A549 (cell line): Measurements from ENCODE around the gene MRPL9. TPM values are rescaled to one million over a fixed set of nuclear protein-coding genes. Genes with fewer than 3 reads are reported as not detected.
"Not testable (repeated sequence)": the region's sequence is repeated elsewhere in the genome, so short reads cannot be mapped to it uniquely, and the experiment has no call there.

ENCODE experiments used
- ATAC-seq, 2 experiments: fragments of 200-7000 bp in 1 of 2; fragments of >200 bp in 1 of 2; cut with Nextera tagmentation in 1 of 2; cut with Tn5 transposase in 1 of 2; 3 replicates each; pipeline versions ENCODE4 v1.8.0 to v1.9.1; 2018 to 2020; ENCODE audit warnings: mild to moderate bottlenecking in 1 of 2, moderate library complexity in 1 of 2
- CTCF ChIA-PET: fragments of 300-600 bp; sonication (Branson Sonifier 250); formaldehyde crosslinking; extraction: SDS; loops from one replicate; lab custom pipeline; 2021; ENCODE audit warnings: antibody characterized with exemption, inconsistent platforms; lab: Yijun Ruan, JAX
- POLR2A ChIA-PET: fragments of 350-600 bp; formaldehyde crosslinking; extraction: SDS; loops from one replicate; lab custom pipeline; 2021; ENCODE audit warnings: antibody characterized with exemption, inconsistent platforms; lab: Yijun Ruan, JAX
- DNase-seq, 2 experiments: peaks; one replicate each; pipeline versions ENCODE4 v3.0.0 to v3.0.0-alpha.2; 2011 to 2016; ENCODE audit warnings: low read depth in 1 of 2, low spot score in 1 of 2
- FAIRE-seq: peaks from 2 replicates; lab custom pipeline; 2011; peaks lifted over from hg19 to GRCh38; lab: Jason Lieb, UNC
- H3K27ac ChIP-seq, 2 experiments: fragments of >200 bp; sonication (Bioruptor Twin); formaldehyde crosslinking; 3 replicates each; pipeline ENCODE4 v1.5.1; 2016 to 2017
- H3K4me1 ChIP-seq: fragments of >200 bp; sonication (Bioruptor Twin); formaldehyde crosslinking; 3 replicates; pipeline ENCODE4 v1.6.1; 2016
- H3K4me2 ChIP-seq: fragments of >200 bp; sonication (Bioruptor Twin); formaldehyde crosslinking; 3 replicates; pipeline ENCODE4 v1.6.1; 2016
- H3K4me3 ChIP-seq: fragments of >200 bp; sonication (Bioruptor Twin); formaldehyde crosslinking; 3 replicates; pipeline ENCODE4 v1.5.1; 2016
- H3K9me3 ChIP-seq: fragments of >200 bp; sonication (Bioruptor Twin); formaldehyde crosslinking; 3 replicates; pipeline ENCODE4 v1.6.1; 2016
- CBX2 ChIP-seq: fragments of 200-600 bp; sonication (generic); IDR thresholded peaks from 2 replicates; pipeline ENCODE4 v1.6.1; 2016; ENCODE audit warnings: low read depth, mild to moderate bottlenecking, borderline replicate concordance
- CBX8 ChIP-seq: fragments of 200-600 bp; sonication (generic); IDR thresholded peaks from 2 replicates; pipeline ENCODE4 v1.6.1; 2016
- CEBPB ChIP-seq, 2 experiments: fragments of >200 bp in 1 of 2; sonication (Bioruptor Twin) in 1 of 2; formaldehyde crosslinking in 1 of 2; IDR thresholded peaks; 2 replicates each; pipeline ENCODE4 v1.6.1; 2012 to 2016
- CHD2 ChIP-seq: fragments of 150-350 bp; IDR thresholded peaks from 2 replicates; pipeline ENCODE4 v1.6.1; 2014; ENCODE audit warnings: low read length; ENCODE audit not compliant: partially characterized antibody
- CHD4 ChIP-seq: fragments of 200-600 bp; sonication (generic); IDR thresholded peaks from 2 replicates; pipeline ENCODE4 v1.6.1; 2016; ENCODE audit warnings: antibody characterized with exemption, mild to moderate bottlenecking, borderline replicate concordance
- EHF ChIP-seq: fragments of 250-450 bp; sonication (Bioruptor Pico); IDR thresholded peaks from 2 replicates; pipeline ENCODE4 v1.5.0; 2020; ENCODE audit warnings: mild to moderate bottlenecking
- EHMT2 ChIP-seq: fragments of 200-600 bp; sonication (generic); IDR thresholded peaks from 2 replicates; pipeline ENCODE4 v1.6.1; 2016; ENCODE audit warnings: antibody characterized with exemption, low read depth, mild to moderate bottlenecking, moderate library complexity
- ESRRA ChIP-seq: fragments of 150-350 bp; IDR thresholded peaks from 2 replicates; pipeline ENCODE4 v1.6.1; 2014; ENCODE audit warnings: mild to moderate bottlenecking, low read length, borderline replicate concordance
- HDAC2 ChIP-seq: fragments of 200-600 bp; sonication (generic); IDR thresholded peaks from 2 replicates; pipeline ENCODE4 v1.6.1; 2016
- HEYL ChIP-seq: fragments of 250-450 bp; sonication (Bioruptor Pico); IDR thresholded peaks from 2 replicates; pipeline ENCODE4 v1.8.0; 2021; ENCODE audit warnings: mild to moderate bottlenecking, moderate library complexity
- HOXB13 ChIP-seq: fragments of 250-450 bp; sonication (Bioruptor Pico); IDR thresholded peaks from 2 replicates; pipeline ENCODE4 v1.5.0; 2020; ENCODE audit warnings: low read depth, mild to moderate bottlenecking, moderate library complexity
- JUN ChIP-seq, 2 experiments: fragments of >200 bp; sonication (Bioruptor Twin); formaldehyde crosslinking; IDR thresholded peaks; 2 replicates in 1 of 2; 3 replicates in 1 of 2; pipeline ENCODE4 v1.6.1; 2016 to 2017
- JUNB ChIP-seq: fragments of >200 bp; sonication (Bioruptor Twin); formaldehyde crosslinking; IDR thresholded peaks from 2 replicates; pipeline ENCODE4 v1.6.1; 2016
- KDM5A ChIP-seq: fragments of 200-600 bp; sonication (generic); IDR thresholded peaks from 2 replicates; pipeline ENCODE4 v1.6.1; 2016; ENCODE audit warnings: antibody characterized with exemption, mild to moderate bottlenecking
- MAFK ChIP-seq: fragments of 450-650 bp; IDR thresholded peaks from 2 replicates; pipeline ENCODE4 v1.6.1; 2014; ENCODE audit not compliant: partially characterized antibody
- NFE2L2 ChIP-seq: fragments of 150-350 bp; conservative IDR thresholded peaks from 2 replicates; pipeline ENCODE4 v1.6.1; 2014; ENCODE audit warnings: low read length
- RAD21 ChIP-seq, 2 experiments: fragments of >200 bp in 1 of 2; sonication (Bioruptor Twin) in 1 of 2; formaldehyde crosslinking in 1 of 2; IDR thresholded peaks in 1 of 2; conservative IDR thresholded peaks in 1 of 2; 2 replicates in 1 of 2; 3 replicates in 1 of 2; pipeline ENCODE4 v1.6.1; 2012 to 2018; ENCODE audit warnings: inconsistent platforms in 1 of 2
- RNF2 ChIP-seq: fragments of 200-600 bp; sonication (generic); IDR thresholded peaks from 2 replicates; pipeline ENCODE4 v1.6.1; 2016; ENCODE audit warnings: low read depth, mild to moderate bottlenecking, antibody characterized with exemption, moderate library complexity, borderline replicate concordance
- SREBF2 ChIP-seq: fragments of 450-650 bp; IDR thresholded peaks from 2 replicates; pipeline ENCODE4 v1.6.1; 2014; ENCODE audit warnings: mild to moderate bottlenecking, moderate library complexity
- TFCP2L1 ChIP-seq: fragments of 250-450 bp; sonication (Bioruptor Pico); IDR thresholded peaks from 2 replicates; pipeline ENCODE4 v1.5.0; 2021; ENCODE audit warnings: mild to moderate bottlenecking
- ZC3H11A ChIP-seq: fragments of 450-650 bp; IDR thresholded peaks from 2 replicates; pipeline ENCODE4 v1.6.1; 2014; ENCODE audit warnings: antibody characterized with exemption, mild to moderate bottlenecking
- ZSCAN20 ChIP-seq: fragments of 250-450 bp; sonication (Bioruptor Pico); IDR thresholded peaks from 2 replicates; pipeline ENCODE4 v1.8.0; 2022; ENCODE audit warnings: mild to moderate bottlenecking, moderate library complexity
- WGBS: methylation state at CpG from one replicate; pipeline ENCODE4 v1.1.6; 2017; ENCODE audit errors: missing lambda C conversion rate; 5-methylcytosine and 5-hydroxymethylcytosine counted together
- polyA plus RNA-seq, 4 experiments: library from polyadenylated mRNA; depleted of rRNA in 3 of 4; stranded (reverse); fragments of >200 nt; fragmentation: RNase III in 1 of 4; extraction: RNeasy Plus Mini Kit Qiagen cat#74134 plus additional on column Dnase treatment in 1 of 4; gene quantifications; 2 replicates in 3 of 4; 3 replicates in 1 of 4; pipeline ENCODE4 v1.2.3, GENCODE V29; 2011 to 2017
- TF ChIP-seq, protein P1 (sequence below): IDR thresholded peaks from 2 replicates; pipeline ENCODE4 v1.6.1; 2012; ENCODE audit warnings: low read depth, borderline replicate concordance
- TF ChIP-seq, protein P2 (sequence below): IDR thresholded peaks from 2 replicates; pipeline ENCODE4 v1.6.1; 2012
- TF ChIP-seq, protein P3 (sequence below): fragments of 450-650 bp; IDR thresholded peaks from 2 replicates; pipeline ENCODE4 v1.6.1; 2014; ENCODE audit warnings: antibody characterized with exemption

MRPL9 gene
- polyA plus RNA-seq, 2 of the 4 experiments (the other 2 are of a cell fraction), result 88.6 to 120 TPM

DNA sequence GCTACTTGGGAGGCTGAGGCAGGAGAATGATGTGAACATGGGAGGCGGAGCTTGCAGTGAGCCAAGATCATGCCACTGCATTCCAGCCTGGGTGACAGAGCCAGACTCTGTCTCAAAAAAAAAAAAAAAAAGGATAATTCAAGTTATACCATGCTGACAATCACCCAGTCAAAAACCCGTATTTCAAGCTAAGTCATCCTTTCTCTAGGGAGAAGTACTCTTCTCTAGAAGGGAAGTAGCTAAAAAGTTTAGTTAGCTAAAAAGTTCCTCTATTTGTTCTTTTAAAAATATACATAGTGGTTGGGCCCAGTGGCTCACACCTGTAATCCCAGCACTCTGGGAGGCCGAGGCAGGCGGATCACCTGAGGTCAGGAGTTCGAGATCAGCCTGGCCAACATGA is 17.4 kb upstream of the MRPL9 start:
- CTCF ChIA-PET, result interaction anchor here (0.9 to 1.2 kb wide), 3 partner anchors 12 to 32 kb away, joined by 3 read pairs; no protein-coding TSS in a partner anchor
- FAIRE-seq, H3K27ac ChIP-seq, H3K4me2 ChIP-seq, H3K9me3 ChIP-seq, DNase-seq, ATAC-seq, H3K4me1 ChIP-seq, H3K4me3 ChIP-seq, POLR2A ChIA-PET: not testable (repeated sequence)
- 91% methylated on average over 5 of the region's 5 CpGs for WGBS

DNA sequence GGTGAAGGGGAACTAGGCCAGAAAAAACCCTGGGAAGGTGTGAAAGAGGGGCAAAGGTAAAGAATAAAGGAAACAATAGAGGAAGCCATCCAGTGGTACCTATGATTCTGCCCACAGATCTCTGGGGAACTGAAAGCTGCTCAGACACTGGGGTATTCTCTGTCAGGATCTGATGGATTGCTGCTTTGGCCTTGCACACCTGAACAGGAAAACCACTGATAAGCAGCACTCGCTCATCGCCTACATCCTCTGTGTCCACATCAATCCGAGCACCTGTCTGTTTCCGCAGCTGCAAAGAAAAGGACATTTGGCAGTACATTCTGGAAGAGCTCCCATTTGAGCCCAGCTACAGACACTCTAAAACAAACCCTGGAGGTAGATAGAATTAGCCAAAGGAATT is 16.6 kb upstream of the MRPL9 start:
- H3K4me2 ChIP-seq, result no peak overlapping the region
- H3K4me1 ChIP-seq, result no peaks in the 10 kb centered on the region
- H3K9me3 ChIP-seq, result no peaks in the 10 kb centered on the region
- 87% methylated on average over 4 of the region's 4 CpGs for WGBS
- ATAC-seq (no peak), DNase-seq (no peak), FAIRE-seq (no peak)
- no peak overlapping the region for H3K4me3 ChIP-seq
- no peak for TF ChIP-seq RNF2
- no peak for TF ChIP-seq CHD2
- TF ChIP-seq, protein P1, sequence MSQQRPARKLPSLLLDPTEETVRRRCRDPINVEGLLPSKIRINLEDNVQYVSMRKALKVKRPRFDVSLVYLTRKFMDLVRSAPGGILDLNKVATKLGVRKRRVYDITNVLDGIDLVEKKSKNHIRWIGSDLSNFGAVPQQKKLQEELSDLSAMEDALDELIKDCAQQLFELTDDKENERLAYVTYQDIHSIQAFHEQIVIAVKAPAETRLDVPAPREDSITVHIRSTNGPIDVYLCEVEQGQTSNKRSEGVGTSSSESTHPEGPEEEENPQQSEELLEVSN, result no peak
- TF ChIP-seq EHF (CRISPR knock-in tag), result no peak
- no peak for TF ChIP-seq HOXB13
- TF ChIP-seq CEBPB (IDR thresholded peaks at IDR 0.05), result no peak
- TF ChIP-seq TFCP2L1 (CRISPR knock-in tag), result no peak
- no peak for TF ChIP-seq NFE2L2
- TF ChIP-seq ZSCAN20, result no peak
- TF ChIP-seq CBX2, result no peak
- TF ChIP-seq JUNB, result no peak
- TF ChIP-seq EHMT2, result no peak
- no peak for TF ChIP-seq HEYL
- TF ChIP-seq HDAC2, result no peak
- TF ChIP-seq, protein P2, sequence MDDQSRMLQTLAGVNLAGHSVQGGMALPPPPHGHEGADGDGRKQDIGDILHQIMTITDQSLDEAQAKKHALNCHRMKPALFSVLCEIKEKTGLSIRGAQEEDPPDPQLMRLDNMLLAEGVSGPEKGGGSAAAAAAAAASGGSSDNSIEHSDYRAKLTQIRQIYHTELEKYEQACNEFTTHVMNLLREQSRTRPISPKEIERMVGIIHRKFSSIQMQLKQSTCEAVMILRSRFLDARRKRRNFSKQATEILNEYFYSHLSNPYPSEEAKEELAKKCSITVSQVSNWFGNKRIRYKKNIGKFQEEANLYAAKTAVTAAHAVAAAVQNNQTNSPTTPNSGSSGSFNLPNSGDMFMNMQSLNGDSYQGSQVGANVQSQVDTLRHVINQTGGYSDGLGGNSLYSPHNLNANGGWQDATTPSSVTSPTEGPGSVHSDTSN, result no peak
- TF ChIP-seq, protein P3, sequence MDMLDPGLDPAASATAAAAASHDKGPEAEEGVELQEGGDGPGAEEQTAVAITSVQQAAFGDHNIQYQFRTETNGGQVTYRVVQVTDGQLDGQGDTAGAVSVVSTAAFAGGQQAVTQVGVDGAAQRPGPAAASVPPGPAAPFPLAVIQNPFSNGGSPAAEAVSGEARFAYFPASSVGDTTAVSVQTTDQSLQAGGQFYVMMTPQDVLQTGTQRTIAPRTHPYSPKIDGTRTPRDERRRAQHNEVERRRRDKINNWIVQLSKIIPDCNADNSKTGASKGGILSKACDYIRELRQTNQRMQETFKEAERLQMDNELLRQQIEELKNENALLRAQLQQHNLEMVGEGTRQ, result no peak
- no peak for TF ChIP-seq CBX8
- no peak for TF ChIP-seq SREBF2
- TF ChIP-seq RAD21 (conservative IDR thresholded peaks at IDR 0.05 in 1 of 2, IDR thresholded peaks at IDR 0.05 in 1 of 2), result no peak
- H3K27ac ChIP-seq, result no peak overlapping the region
- ChIA-PET POLR2A (no interaction called here), CTCF (interaction anchor here (0.7 to 1.7 kb wide), 6 partner anchors 11 to 243 kb away, joined by 3 to 6 read pairs (median 3); no protein-coding TSS in a partner anchor)

DNA sequence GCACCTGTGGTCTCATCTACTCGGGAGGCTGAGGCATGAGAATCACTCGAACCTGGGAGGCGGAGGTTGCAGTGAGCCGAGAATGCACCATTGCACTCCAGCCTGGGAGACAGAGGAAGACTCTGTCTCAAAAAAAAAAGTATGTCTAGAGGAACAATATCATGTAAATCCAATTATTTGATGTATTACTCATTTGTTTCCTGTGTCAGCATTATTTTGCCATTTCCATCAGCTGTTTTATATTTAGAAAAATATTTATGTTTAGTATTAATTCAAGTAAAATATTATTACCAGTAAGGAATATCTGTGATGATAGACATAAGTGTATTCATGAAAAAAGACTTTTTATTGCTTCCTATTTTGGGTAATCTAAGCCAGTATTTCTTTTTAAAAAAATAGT is 14.0 kb upstream of the MRPL9 start:
- FAIRE-seq (no peak), ATAC-seq (no peak), DNase-seq (no peak)
- Histone ChIP-seq H3K27ac (no peak overlapping the region), H3K4me3 (no peak overlapping the region), H3K9me3 (no peaks in the 10 kb centered on the region), H3K4me1 (no peaks in the 10 kb centered on the region), H3K4me2 (no peak overlapping the region)
- 68% methylated on average over 4 of the region's 4 CpGs for WGBS
- ChIA-PET POLR2A (no interaction called here), CTCF (no interaction called here)
- TF ChIP-seq ESRRA (no peak), CHD4 (no peak), JUN (IDR thresholded peaks at IDR 0.05) (no peak), ZC3H11A (no peak), KDM5A (no peak), MAFK (peak; percentile 46)
